SKM-1 treated with dmso at 0.1 percent for 144 hours (cell line): ENCODE measurements around the gene RPS19.

Experiments
- DNase-seq: peaks from one replicate; lab custom pipeline; 2025; ENCODE audit not compliant: unreplicated experiment; lab: John Stamatoyannopoulos, UW

Gene RPS19

DNA sequence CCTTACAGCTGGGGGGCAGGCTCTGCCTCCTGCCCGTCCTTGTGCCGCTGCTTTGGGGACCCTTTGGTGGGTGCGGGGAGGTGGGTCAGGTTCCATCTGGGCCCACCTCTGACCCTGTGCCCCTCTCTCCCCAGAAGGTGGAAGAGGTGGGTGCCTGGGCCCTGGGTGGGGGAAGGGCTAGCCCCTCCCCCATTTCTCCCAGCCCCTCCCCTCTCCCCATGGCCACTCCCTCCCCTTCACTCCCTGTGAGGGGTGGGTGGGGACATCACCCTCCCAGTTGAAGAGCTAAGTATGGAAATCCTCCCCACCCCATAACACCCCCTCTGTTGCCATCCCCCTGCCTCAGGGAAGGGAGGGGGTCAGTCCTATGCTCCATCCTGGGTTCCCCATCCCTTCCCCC, 37.1 kb downstream of the RPS19 start:
- DNase-seq = no peak

DNA sequence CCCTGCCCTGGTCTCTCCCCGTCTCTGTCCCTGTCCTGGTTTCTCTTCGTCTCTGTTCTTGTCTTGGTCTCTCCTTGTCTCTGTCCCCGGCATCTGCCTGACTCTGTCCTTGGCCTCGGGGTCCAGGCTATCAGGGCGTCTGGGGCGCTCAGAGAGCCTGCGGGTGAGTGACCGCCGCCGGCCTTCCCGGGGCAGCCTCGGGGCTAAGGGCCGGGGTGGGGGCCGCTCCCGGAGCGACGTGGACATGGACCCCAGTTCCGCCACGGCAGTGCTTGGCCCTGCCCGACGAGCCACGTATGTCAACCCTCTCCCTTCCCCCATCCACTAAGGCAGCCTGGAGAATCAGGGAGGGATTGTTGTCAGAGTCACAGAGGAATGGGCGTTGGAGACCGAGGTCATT, 37.8 kb downstream of the RPS19 start:
- no peak for DNase-seq

- no peak for DNase-seq
Observed at GRCh38 chr19:41898235-41898634, 38.2 kb downstream of the RPS19 start.

- no peak for DNase-seq
Observed at GRCh38 chr19:41901707-41902360, 41.8 kb downstream of the RPS19 start.

GRCh38 chr19:41902594-41902993, 42.5 kb downstream of the RPS19 start:
- no peak for DNase-seq

DNA sequence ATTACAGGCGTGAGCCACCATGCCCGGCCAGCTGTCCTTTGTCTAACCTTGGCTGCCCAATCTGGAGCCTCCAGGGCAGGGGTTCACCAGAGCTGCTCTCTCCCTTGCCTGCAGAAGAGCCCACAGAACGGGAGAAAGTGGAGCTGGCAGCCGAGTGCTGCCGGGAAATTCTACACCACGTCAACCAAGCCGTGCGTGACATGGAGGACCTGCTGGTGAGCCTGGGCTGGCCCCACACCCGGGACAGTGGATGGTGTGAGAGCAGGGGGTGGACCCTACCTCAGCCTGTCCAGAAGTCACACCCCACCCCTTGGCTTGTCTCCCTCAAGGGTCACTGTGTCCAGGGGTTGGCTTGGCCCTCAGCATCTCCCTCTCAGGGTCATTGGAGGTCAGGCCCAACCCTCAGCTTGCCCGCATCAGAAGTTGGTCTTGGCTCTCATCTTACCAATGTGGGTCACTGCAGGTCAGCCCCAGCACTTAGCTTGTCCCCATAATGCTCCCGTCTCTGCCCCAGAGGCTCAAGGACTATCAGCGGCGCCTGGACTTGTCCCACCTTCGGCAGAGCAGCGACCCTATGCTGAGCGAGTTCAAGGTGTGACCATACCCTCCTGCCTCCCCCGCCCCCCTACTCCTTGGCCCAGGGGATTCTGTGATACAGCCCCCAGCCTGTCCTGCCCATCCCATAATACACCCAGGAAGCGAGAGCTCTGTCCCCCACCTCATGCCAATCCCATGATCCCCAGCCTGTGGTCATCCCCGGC, 43.3 kb downstream of the RPS19 start:
- no peak for DNase-seq

DNA sequence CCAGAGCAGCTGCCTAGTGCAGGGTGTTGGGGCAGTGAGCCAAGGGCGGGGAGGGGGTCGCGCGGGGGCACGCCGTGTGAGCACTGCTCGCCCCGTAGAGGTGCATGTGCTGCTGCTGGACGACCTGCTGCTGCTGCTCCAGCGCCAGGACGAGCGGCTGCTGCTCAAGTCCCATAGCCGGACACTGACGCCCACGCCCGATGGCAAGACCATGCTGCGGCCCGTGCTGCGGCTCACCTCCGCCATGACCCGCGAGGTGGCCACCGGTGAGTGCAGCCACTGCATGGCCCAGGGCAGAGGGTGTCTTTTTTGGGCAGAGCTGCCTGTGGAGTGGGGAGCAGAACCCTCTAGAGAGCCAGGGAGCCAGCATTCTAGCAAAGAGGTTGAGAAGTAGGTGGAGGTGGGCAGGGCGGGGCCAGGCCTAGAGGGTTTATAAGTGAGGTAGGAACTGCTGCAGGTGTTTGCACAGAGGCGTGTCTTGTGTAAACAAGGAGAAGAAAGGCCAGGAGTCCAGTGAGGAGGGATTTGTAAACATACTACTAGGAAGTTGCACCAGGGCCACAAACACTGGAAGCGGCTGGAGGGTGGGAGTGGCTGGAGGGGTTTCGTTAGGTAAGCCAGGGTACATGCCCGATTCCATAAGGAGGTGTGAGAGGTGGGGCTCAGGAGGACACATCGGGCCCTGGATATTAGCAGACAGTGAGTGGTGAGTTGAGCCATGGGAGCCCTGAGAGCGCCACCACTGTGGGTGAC, 44.2 kb downstream of the RPS19 start:
- DNase-seq = no peak

- no peak for DNase-seq
Observed at GRCh38 chr19:41905273-41906002, 45.4 kb downstream of the RPS19 start.

DNA sequence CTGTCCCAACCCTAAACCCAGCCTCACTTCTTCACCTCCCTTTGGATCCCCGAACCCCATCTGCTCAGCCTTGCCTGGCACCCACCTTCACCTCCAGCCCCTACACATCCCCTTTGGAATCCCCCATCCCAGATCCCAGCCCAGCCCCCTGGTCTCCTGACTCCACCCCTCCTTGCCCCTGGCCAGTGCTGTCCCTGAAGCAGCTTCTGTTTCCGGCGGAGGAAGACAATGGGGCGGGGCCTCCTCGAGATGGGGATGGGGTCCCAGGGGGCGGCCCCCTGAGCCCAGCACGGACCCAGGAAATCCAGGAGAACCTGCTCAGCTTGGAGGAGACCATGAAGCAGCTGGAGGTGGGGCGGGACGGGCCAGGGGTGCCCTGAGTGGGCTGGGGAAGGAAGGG, 46.2 kb downstream of the RPS19 start:
- no peak for DNase-seq

GRCh38 chr19:41906916-41907680, 47.0 kb downstream of the RPS19 start:
- DNase-seq = no peak

DNA sequence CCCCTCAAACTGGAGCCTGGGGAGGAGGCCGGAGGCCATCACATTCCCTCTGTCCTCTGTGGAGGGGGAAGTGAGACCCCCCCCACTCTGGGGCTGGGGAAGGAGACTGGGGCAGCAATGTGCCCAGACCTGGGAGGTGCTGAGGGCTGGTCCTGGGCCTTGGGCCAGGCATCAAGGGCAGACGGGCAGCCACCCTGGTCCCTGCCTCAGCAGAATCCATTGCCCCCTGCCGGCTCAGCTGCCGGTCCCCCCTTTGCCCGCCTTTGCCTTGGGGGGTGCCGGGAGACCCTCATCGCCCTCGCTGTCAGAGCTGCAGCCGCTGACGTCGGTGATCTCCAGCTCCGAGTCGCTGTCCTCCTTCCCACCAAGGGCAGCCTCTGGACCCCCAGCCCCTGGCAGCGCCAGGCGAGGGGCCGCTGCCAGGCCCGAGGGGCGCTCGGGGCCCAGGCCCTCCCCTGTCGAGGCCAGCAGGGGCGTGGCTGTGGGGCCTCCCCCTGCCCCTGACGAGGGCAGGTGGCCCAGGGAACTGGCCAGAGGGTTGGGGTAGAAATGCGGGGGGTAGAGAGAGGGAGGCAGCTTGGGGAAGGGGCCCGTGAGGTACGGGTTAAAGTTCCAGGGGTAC, 48.0 kb downstream of the RPS19 start:
- no peak for DNase-seq

DNA sequence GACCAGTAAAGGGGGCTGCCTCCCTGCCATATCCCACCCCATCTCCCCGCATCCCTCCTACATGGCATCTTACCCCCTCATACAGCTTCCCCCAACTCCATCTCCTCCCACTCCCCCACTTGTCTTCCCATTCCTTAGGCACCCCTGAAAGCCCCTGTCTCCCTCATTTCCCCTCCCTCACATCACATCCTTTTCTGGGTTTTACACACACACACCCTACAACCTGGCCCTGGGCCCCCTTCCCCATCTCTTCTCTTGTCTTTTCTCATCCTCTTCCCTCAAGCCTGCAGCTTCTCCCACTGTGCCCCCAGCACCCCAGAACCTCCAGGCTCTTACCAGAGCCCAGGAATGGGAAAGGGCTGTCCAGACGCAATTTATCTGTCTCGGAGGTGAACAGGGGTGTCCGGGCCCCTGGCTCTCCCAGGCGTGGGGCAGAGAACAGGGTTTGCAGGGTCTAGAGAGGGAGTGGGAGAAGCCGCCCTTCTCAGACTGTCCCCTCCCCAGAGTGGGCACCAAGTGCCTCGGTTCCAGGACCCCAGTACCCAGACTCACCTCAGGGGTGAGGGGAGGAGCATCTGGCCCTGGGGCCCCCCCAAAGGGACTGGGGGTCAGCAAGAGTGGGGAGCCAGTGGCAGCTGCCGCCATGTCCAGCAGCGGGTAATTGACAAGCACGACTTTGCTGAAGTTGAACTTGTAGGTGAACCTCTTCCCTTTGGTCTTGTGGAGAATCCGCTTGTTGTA, 48.8 kb downstream of the RPS19 start:
- DNase-seq = no peak

DNA sequence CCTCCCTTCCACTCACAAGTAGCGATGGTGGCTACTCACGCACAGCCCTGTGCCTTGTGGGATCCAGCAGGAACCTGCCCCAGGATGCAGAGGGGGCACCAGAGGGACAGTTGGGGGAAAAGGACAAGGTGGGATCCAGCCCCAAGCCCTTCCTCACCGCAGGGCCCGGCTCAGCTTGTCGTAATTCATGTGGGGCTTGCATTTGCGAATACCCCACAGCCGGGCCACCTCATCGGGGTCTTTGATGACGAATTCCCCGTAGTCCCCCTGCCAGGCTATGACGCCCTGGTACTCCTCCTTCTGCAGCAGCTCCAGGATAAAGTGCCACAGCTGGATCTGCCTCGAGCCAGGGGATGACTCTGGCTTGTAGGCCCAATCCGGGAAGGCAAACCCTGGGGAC, 49.7 kb downstream of the RPS19 start:
- DNase-seq = no peak

GRCh38 chr19:41910240-41910991, 50.4 kb downstream of the RPS19 start:
- DNase-seq = no peak

DNA sequence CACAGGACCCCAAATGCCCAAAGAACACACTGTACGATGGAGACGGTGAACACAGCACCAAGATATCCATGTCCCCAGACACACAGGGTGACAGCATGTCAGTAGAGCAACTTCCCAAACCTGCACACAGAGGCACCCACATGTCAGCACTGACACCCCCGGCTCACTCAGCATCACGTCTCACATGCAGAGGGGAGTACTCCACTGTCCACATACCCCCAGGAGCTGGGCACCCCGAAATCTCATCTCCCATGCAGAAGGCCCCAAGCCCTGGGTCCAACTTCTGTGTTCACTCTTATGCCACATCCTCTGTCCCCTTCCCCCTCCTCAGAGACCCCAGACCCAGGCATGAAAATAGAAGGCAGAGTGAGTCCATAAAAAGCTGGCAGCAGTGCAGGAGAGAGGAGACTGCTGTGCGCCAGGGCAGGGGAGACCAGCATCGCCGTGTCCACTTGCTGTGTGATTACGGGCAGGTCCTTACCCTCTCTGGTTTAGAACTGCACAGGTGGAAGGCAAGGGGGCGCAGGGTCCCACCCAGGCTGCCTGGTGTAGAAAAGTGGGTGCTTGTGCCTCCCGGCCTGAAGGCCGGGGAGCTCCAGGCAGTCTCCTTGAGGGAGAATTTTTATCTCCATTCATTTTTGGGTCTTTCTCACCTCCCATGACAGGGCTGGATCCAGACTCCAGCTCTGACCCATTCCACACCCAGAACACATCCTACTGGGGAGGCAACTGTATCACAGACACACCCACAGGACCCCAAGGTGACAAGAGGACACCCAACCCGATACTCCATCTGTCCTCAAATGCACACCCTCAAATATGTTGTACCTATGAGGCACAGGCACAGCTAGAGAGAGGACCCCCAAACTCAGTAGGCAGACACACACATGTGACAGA, 51.2 kb downstream of the RPS19 start:
- no peak for DNase-seq

DNA sequence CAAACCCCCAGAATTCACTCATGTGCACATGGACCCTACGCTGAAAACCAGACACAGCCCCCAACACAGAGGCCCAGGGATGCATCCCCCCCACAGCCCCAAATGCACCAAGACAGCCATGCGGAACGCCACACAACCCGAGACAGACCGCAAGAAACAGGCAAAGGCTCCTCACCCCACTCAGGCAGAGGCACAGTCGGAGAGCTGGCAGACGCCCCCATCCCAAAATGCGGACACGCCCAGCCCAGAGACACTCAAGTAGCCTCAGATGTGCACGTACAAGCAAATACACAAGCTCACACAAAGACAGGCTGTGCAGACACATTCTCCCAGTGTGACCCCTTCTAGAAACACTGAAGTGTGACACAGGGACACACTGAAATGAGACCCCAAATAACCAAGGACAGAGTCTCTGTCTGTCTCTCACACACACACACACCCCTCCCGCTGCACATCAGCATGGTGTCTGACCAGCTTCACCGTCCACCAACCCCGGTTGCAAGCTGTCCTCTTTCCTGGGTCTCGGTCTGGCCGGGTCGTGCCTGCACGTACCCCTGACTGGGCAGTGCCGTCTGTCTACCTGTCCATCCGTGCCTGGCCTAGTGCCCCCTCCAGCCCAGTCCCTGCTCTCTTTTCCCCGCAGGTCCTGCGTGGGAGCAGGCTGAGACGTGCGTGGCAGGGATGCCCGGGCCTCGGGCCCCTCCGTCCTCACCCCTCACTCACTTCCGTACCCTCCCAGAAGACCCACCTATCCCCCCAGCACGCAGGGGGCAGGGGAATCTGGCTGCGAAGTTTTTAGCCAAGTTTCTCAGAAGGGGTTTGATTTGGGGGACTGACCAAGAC, 52.1 kb downstream of the RPS19 start:
- no peak for DNase-seq
